HEK293 (cell line): ENCODE measurements around the gene UBIAD1.

Experiments
- TF ChIP-seq, protein P1 (sequence below): fragments of 450-650 bp; IDR thresholded peaks from 2 replicates; pipeline ENCODE4 v1.5.1; 2018; ENCODE audit warnings: missing biosample characterization, missing genetic modification characterization
- TF ChIP-seq, protein P2 (sequence below): fragments of 450-650 bp; formaldehyde crosslinking; IDR thresholded peaks from 2 replicates; pipeline ENCODE4 v1.5.1; 2016; ENCODE audit warnings: missing biosample characterization, missing genetic modification characterization

DNA sequence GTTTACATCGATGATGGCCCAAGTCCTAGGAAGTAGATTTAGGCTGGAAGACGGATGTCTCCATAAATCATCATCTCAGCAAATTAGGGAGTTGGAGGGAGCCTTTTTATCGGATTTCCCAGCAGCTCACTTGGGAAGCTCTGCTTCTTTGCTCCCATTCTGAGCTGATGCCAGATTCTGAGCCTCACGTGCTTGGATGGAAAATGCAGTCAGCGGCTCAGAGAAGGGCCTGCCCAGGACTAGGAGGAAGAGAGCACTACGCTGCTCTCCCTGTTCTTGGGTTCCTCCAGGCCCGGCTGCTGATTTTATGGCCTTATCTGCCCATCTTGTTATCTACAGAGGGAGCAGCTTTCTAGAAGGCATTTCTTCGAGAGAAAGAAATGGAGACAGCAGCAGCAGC lies 42.0 kb downstream of the UBIAD1 start:
- TF ChIP-seq, protein P1, sequence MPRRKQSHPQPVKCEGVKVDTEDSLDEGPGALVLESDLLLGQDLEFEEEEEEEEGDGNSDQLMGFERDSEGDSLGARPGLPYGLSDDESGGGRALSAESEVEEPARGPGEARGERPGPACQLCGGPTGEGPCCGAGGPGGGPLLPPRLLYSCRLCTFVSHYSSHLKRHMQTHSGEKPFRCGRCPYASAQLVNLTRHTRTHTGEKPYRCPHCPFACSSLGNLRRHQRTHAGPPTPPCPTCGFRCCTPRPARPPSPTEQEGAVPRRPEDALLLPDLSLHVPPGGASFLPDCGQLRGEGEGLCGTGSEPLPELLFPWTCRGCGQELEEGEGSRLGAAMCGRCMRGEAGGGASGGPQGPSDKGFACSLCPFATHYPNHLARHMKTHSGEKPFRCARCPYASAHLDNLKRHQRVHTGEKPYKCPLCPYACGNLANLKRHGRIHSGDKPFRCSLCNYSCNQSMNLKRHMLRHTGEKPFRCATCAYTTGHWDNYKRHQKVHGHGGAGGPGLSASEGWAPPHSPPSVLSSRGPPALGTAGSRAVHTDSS (tag by site-specific recombination): no peak
- TF ChIP-seq, protein P2, sequence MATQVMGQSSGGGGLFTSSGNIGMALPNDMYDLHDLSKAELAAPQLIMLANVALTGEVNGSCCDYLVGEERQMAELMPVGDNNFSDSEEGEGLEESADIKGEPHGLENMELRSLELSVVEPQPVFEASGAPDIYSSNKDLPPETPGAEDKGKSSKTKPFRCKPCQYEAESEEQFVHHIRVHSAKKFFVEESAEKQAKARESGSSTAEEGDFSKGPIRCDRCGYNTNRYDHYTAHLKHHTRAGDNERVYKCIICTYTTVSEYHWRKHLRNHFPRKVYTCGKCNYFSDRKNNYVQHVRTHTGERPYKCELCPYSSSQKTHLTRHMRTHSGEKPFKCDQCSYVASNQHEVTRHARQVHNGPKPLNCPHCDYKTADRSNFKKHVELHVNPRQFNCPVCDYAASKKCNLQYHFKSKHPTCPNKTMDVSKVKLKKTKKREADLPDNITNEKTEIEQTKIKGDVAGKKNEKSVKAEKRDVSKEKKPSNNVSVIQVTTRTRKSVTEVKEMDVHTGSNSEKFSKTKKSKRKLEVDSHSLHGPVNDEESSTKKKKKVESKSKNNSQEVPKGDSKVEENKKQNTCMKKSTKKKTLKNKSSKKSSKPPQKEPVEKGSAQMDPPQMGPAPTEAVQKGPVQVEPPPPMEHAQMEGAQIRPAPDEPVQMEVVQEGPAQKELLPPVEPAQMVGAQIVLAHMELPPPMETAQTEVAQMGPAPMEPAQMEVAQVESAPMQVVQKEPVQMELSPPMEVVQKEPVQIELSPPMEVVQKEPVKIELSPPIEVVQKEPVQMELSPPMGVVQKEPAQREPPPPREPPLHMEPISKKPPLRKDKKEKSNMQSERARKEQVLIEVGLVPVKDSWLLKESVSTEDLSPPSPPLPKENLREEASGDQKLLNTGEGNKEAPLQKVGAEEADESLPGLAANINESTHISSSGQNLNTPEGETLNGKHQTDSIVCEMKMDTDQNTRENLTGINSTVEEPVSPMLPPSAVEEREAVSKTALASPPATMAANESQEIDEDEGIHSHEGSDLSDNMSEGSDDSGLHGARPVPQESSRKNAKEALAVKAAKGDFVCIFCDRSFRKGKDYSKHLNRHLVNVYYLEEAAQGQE (tag by site-specific recombination): no peak
